ENCODE data around the gene RWDD2A.
"Not testable (repeated sequence)": the region's sequence is repeated elsewhere in the genome, so short reads cannot be mapped to it uniquely, and the experiment has no call there.

Gene RWDD2A
- total RNA-seq = 2.8 to 5.1 reads per million in 2 donors

GRCh38 chr6:83192871-83193746 lies at the start of gene RWDD2A, which contains the start of gene PGM3:
Gene RWDD2A (plus strand): TSS chr6:83193357. CDS start chr6:83194452, 1,095 bp downstream.
Gene PGM3 (minus strand): TSS chr6:83193265. CDS start chr6:83191012, 2,253 bp downstream.
- peak; percentile 79 to 94 (median 84) for DNase-seq

DNA sequence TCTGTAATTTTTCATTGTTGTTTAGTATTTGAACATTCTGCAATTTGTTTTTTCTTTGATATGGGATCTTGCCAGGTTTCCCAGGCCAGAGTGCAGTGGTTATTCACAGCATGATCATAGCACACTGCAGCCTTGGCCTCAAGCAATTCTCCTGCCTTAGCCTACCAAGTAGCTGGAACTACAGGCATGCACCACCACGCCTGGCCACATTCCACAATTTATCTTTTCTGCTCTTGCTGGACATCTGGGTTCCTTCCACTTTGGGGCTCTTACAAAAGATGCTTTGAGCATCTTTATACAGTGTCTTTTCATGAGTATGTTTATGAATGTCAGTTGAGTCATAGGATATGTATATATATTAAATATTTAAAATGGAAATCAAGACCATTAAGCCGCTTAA lies 42.0 kb upstream of the RWDD2A start:
- no peak for DNase-seq

DNA sequence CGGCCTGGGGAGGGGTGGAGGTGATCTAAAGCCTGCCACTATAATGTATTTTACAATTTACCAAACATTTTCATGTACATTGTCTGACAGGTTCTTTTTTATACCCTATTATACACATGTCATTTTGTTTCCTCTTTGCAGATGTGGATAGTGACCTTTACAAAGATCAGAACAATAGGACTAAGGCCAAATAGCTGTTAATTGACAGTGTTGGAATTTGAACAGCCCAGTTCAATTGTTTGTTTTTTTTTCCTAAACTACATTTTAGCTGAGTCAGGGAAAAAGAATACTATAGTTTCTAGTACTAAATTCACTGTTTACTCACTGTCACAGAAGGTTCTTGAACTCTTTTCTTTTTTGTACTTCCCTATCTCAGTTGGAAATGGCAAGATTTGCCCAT lies 40.2 kb upstream of the RWDD2A start:
- no peak for DNase-seq

DNA sequence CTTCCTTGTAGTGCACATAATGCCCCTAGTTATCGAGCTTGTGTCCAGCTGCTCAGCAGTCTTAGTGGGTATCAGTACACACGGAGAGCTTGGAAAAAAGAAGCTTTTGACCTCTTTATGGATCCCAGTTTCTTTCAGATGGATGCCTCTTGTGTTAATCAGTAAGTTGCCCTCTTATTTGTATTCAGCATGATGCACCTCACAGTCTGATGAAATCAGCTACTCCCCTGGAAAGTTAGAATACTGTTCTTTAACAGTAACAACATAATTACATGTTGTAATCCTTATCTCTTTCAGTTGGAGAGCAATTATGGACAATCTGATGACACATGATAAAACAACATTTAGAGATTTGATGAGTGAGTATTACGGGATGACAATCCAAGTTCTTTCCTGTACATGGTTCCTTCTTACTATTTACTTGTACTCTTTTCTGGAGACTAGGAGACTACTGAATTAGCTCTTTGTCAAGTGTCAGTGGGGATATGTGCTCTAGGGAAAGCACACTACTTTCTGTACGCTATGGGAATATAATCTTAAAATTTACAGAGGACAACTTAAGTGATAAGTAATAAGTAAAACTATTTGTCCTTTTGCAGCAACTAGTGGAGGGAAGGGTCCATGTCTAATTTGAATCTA lies 39.2 kb upstream of the RWDD2A start:
- no peak for DNase-seq

GRCh38 chr6:83155794-83156193 lies 37.4 kb upstream of the RWDD2A start:
- DNase-seq = no peak

DNA sequence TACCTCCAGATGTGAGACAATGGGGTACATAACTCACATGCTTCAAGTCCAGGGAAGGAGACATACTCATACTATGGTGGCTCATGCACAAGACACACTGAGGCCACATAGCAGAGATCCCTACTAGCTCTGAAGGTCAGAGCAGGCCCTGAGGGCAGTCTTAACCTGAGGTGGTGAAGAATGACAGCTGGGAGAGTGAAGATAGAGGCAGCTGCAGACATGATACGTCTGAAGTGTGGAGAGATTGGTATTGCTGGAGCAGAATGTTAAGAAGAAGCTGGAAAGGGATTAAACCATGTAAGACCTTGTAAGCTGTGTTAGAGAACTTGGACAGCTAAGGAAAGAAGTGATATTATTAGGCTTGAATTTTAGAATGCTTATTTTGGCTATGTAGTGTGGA lies 33.0 kb upstream of the RWDD2A start:
- no peak for DNase-seq

DNA sequence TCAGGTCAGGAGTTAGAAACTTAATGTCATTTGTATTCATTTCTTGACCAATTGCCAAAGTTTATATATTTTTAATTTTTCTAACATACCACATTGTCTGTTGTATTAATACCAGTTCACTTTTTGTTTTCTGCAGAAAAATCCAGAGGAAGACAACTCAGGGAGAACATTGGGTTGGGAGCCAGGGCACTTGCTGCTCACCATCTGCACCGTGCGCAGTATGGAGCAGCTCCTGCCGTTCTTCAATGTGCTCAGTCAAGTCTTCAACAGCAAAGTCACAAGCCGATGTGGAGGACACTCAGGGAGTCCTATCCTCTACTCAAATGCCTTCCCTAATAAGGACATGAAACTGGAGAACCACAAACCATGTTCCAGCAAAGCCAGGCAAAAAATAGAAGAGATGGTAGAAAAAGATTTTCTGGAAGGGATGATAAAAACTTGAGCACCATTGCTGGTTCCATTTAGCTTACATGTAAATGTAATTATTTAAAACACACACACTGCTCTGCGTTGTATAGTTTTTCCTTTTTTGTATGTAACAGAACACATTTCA lies 25.4 kb upstream of the RWDD2A start:
- no peak for DNase-seq

DNA sequence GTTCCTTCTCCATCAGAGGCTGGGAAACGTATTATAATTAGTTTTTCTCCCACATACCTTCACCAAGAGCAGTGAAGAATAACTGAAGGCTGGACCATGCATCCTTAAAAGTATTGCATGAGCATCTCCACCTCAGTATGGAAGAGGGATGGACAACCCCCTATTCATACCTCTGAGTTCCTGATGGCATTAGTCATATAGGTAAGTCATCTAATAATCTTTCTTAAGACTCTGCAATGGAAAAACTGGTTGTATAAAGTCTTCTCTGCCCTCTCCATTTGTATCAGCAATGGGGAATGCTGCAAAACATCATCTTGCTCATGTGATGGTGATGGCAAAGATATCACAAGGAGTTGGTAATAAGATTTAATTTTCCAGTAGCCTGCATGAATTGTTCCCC lies 24.6 kb upstream of the RWDD2A start:
- DNase-seq = no peak

- no peak for DNase-seq
Observed at GRCh38 chr6:83169106-83169505, 24.1 kb upstream of the RWDD2A start.

DNA sequence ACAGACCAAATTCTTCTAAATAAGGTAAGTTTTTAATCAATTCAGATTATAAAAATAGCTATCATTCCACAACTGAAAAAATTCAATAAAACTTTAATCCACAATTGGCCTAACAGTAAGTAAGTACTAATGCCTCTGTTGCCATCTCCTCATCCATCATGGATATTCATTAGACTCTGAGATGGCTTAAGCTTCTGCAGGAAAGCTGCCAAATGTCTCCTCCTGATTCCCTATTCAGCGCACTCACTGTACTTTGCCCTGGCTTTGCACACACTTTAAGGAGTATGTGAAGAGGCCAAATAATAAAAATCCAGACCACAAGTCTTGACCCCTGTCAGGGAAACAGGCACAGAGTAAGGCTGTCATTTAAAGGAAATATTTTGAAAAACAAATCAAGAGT lies 23.6 kb upstream of the RWDD2A start:
- no peak for DNase-seq

GRCh38 chr6:83176246-83176645 lies 16.9 kb upstream of the RWDD2A start:
- DNase-seq = no peak

GRCh38 chr6:83180426-83180950 lies 12.7 kb upstream of the RWDD2A start:
- no peak for DNase-seq

DNA sequence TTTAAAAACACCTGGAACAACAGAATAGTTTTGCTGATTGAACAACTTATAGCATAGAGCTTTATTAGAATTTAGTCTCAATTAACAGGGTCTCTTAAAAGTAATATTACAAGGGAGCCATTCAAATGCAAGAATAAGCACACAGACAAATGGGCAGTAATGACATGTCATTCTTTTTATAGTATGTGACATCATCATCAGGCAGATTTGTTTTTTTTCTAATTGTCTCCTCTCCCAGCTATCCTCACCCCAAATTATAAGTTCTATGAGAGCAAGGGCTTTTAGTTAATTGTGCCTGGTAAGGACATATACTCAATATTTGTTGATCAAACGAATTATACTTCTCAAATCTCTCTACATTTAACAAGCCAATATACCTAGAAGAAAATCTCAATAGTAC lies 11.0 kb upstream of the RWDD2A start:
- no peak for DNase-seq

GRCh38 chr6:83183082-83183828 lies 9.9 kb upstream of the RWDD2A start:
- no peak for DNase-seq

GRCh38 chr6:83185096-83185495 lies 8.1 kb upstream of the RWDD2A start:
- DNase-seq = no peak

DNA sequence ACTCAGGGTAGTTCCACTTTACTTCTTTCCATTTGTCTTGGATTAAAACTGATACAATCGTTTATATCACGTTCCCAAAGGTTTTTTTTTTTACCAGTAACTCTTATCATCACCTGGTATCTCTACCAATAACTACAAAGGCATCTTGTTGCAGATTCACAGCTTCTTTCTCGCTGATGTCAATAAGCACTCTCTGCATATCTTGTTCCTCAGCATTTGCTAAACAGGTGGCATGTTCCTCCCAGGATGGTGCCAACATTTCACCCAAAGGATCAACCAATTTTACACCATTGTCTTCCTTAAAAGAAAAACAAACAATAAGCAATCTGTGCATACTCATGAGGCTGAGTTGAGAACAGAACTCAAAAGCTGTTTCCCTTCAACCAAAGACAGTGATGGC lies 4.7 kb upstream of the RWDD2A start:
- DNase-seq = no peak

GRCh38 chr6:83190626-83191025 lies 2.5 kb upstream of the RWDD2A start:
- DNase-seq = no peak

GRCh38 chr6:83191974-83192373 lies 1.2 kb upstream of the RWDD2A start:
- DNase-seq = not testable (repeated sequence)

- DNase-seq = peak in 1 of 5 experiments; percentile 10
Observed at GRCh38 chr6:83192456-83192855, 701 bp upstream of the RWDD2A start.

DNA sequence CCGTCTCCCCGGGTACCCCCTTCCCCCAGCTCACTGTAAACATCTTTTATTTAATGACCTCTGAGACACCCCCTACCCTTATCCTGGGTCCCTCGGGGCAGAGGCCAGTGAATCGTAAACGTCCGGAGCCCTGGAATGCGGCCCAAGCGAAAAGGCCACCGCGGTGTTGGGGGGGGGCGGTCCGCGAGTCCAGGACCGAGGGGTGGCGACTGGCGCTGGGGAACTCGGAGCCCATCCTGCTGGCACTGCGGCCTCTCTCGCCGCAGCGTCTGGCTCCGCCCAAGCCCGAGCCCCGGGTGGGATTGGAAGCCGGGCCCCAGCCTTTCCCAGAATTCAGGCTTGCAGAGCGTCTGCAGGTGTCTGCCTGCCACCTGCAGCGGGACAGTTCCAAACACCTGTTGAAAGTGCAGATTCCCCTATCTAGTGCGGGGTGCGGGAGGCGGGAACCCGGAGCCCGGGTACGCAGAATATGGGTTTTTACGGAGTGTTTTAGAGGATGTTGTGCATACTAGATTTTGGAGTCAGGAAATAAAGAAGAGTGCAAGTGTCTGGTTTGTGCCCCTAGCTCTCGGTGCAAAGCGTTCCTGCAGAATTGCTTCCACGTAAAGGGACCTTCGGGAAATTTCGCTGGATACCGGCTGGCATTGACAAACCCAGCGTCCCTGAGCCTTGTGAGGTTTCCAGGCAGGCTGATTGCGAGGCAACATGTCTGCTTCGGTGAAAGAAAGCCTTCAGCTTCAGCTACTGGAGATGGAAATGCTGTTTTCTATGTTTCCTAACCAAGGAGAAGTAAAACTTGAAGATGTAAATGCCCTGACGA lies 800 bp downstream of the RWDD2A start:
- DNase-seq = peak in 3 of 5 experiments; percentile 4 to 14 (median 12)

GRCh38 chr6:83198486-83199172 lies 5.5 kb downstream of the RWDD2A start:
- DNase-seq = no peak

Data from T-helper 2 cell (primary cell).